ENCODE data around the gene PRTN3.
"Not testable (repeated sequence)": the region's sequence is repeated elsewhere in the genome, so short reads cannot be mapped to it uniquely, and the experiment has no call there.

Gene PRTN3

DNA sequence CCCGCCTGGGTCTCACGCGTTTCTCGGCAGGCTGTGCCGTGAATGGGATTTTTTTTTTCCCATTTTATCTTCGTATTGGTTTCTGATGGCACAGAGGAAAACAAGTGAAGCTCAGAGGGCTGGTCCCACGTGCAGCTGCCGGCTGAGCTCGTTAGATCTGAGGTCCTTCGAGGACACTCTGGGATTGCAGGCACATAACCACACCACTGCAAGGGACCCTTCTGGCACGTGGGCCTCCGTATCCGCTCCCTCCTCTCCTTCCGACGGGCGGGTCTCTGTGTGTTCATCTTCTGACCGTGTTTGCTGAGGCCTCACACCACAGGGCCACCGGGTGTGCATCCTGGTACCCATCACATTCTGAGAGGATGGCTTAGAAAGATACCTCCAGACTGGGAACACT, 35.3 kb downstream of the PRTN3 start:
- no peak for TF ChIP-seq CTCF (conservative IDR thresholded peaks at IDR 0.05; ENCODE audit: low read depth)
- CTCF ChIA-PET, result interaction anchor here (0.6 kb wide), 1 partner anchor 42 kb away, joined by 3 read pairs; no protein-coding TSS in a partner anchor
- H3K27ac ChIP-seq, result peak overlapping the region; percentile 100
- POLR2A ChIA-PET (ENCODE audit: low non-redundant PET), result no interaction called here
- DNase-seq (ENCODE audit: low spot score), result no peak

GRCh38 chr19:876780-877314, 36.0 kb downstream of the PRTN3 start:
- CTCF ChIA-PET, result no interaction called here
- POLR2A ChIA-PET (ENCODE audit: low non-redundant PET), result no interaction called here

DNA sequence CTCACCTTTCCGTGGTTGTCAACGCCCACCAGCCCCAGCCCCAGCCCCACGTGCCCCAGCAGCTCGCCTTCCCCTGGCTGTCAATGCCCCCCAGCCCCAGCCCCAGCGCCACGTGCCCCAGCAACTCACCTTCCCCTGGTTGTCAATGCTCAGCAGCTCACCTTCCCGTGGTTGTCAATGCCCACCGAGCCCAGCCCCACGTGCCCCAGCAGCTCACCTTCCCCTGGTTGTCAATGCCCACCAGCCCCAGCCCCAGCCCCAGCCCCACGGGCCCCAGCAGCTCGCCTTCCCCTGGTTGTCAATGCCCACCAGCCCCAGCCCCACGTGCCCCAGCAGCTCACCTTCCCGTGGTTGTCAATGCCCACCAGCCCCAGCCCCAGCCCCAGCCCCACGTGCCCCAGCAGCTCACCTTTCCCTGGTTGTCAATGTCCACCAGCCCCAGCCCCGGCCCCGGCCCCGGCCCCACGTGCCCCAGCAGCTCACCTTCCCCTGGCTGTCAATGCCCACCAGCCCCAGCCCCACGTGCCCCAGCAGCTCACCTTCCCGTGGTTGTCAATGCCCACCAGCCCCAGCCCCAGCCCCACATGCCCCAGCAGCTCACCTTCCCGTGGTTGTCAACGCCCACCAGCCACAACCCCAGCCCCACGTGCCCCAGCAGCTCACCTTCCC, 37.3 kb downstream of the PRTN3 start:
- H3K27ac ChIP-seq; CTCF ChIA-PET; DNase-seq (ENCODE audit: low spot score); POLR2A ChIA-PET (ENCODE audit: low non-redundant PET): not testable (repeated sequence)

More at GRCh38 chr19:876780-877314, 36.0 kb downstream of the PRTN3 start:
- peak overlapping the region; percentile 100 for H3K27ac ChIP-seq
- no peak for TF ChIP-seq CTCF (conservative IDR thresholded peaks at IDR 0.05; ENCODE audit: low read depth)
- no peak for DNase-seq (ENCODE audit: low spot score)

DNA sequence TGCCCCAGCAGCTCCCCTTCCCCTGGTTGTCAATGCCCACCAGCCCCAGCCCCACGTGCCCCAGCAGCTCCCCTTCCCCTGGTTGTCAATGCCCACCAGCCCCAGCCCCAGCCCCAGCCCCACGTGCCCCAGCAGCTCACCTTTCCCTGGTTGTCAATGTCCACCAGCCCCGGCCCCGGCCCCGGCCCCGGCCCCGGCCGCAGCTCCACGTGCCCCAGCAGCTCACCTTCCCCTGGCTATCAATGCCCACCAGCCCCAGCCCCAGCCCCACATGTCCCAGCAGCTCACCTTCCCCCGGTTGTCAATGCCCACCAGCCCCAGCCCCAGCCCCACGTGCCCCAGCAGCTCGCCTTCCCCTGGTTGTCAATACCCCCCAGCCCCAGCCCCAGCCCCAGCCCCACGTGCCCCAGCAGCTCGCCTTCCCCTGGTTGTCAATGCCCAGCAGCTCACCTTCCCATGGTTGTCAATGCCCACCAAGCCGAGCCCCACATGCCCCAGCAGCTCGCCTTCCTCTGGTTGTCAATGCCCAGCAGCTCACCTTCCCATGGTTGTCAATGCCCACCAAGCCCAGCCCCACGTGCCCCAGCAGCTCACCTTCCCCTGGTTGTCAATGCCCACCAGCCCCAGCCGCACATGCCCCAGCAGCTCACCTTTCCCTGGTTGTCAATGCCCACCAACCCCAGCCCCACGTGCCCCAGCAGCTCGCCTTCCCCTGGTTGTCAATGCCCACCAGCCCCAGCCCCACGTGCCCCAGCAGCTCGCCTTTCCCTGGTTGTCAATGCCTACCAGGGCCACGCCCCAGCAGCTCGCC, 38.2 kb downstream of the PRTN3 start:
- not testable (repeated sequence) for DNase-seq (ENCODE audit: low spot score); H3K27ac ChIP-seq
- CTCF ChIA-PET, result interaction anchor here (0.6 kb wide), 2 partner anchors 41 to 731 kb away, joined by 4 read pairs; no protein-coding TSS in a partner anchor
- POLR2A ChIA-PET (ENCODE audit: low non-redundant PET), result interaction anchor here (0.6 kb wide), 2 partner anchors 12 to 31 kb away, joined by 4 to 5 read pairs; no protein-coding TSS in a partner anchor

DNA sequence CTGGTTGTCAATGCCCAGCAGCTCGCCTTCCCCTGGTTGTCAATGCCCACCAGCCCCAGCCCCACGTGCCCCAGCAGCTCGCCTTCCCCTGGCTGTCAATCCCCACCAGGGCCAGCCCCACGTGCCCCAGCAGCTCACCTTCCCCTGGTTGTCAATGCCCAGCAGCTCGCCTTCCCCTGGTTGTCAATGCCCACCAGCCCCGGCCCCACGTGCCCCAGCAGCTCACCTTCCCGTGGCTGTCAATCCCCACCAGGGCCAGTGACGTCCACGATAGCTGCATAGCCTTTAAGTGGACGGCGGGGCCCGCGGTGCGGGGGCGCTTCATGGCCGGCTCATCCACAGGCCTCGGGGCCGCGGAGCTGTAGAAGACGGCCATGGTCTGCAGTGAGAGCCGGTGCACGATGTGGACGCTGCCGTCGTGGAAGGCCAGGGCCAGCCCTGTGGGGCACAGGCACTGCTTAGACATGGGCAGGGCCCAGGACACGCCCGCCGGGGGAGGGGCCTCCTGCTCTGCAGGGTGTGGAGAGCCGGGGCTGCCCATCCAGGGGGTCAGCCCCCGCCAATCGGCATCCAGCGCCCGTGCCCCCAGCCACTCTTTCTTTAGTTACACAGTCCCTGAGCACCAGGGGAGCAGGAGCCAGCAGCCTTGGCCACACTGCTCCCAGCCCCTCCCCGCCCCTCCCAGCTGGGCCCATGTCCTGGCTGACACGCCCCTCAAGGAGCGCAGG, 39.1 kb downstream of the PRTN3 start:
- no peak for DNase-seq (ENCODE audit: low spot score)
- 0 out of 2 replicates have a peak overlapping the region, but pooled peaks have one; percentile 13 for H3K27ac ChIP-seq
- CTCF ChIA-PET, result interaction anchor here (0.6 kb wide), 2 partner anchors 42 to 730 kb away, joined by 4 read pairs; no protein-coding TSS in a partner anchor
- TF ChIP-seq CTCF (conservative IDR thresholded peaks at IDR 0.05; ENCODE audit: low read depth), result no peak
- POLR2A ChIA-PET (ENCODE audit: low non-redundant PET), result interaction anchor here (0.5 to 0.6 kb wide), 2 partner anchors 11 to 17 kb away, joined by 4 read pairs; no protein-coding TSS in a partner anchor

- ChIA-PET POLR2A (ENCODE audit: low non-redundant PET) (no interaction called here), CTCF (no interaction called here)
- peak overlapping the region; percentile 13; the same call in 1 of the 2 replicates for H3K27ac ChIP-seq
- DNase-seq (ENCODE audit: low spot score), result no peak
- TF ChIP-seq CTCF (conservative IDR thresholded peaks at IDR 0.05; ENCODE audit: low read depth), result no peak
These were observed 40.7 kb downstream of the PRTN3 start for GRCh38 chr19:881385-882071.

Data from RWPE1 (cell line).